OCI-LY7 (cell line): ENCODE results near the gene CD93. TPM values are rescaled to one million over a fixed set of nuclear protein-coding genes. Genes with fewer than 3 reads are reported as not detected.

Experiments
- BruUV-seq: library from RNA; stranded (reverse); fragments of 400-500 nt; replicated peaks from 2 replicates; lab custom pipeline; 2021; lab: Mats Ljungman, UMichigan
- CTCF ChIA-PET: fragments of 300-600 bp; sonication (Branson Sonifier 250); formaldehyde crosslinking; loops from one replicate; lab custom pipeline; 2022; ENCODE audit warnings: antibody characterized with exemption; ENCODE audit not compliant: unreplicated experiment; lab: Charles Lee
- POLR2A ChIA-PET: fragments of 300-600 bp; sonication (Branson Sonifier 250); formaldehyde crosslinking; loops from one replicate; lab custom pipeline; 2022; ENCODE audit warnings: antibody characterized with exemption; lab: Charles Lee
- DNase-seq: peaks from one replicate; pipeline ENCODE4 v3.0.0-alpha.2; 2015; ENCODE audit warnings: low spot score
- H2AFZ ChIP-seq: fragments of 200-600 bp; sonication (generic), shearing (Covaris generic); 2 replicates; pipeline ENCODE4 v1.6.1; 2014; ENCODE audit warnings: mild to moderate bottlenecking, antibody characterized with exemption, low read length, moderate library complexity
- H3K27ac ChIP-seq: fragments of 200-600 bp; sonication (generic); 2 replicates; pipeline ENCODE4 v1.5.1; 2014; ENCODE audit warnings: mixed run types, low read depth, mild to moderate bottlenecking, moderate library complexity, low read length, inconsistent platforms; ENCODE audit not compliant: poor library complexity, severe bottlenecking
- H3K36me3 ChIP-seq: fragments of 200-600 bp; sonication (generic); 2 replicates; pipeline ENCODE4 v1.6.1; 2014; ENCODE audit warnings: mild to moderate bottlenecking, antibody characterized with exemption, low read length, moderate library complexity, mixed read lengths; ENCODE audit not compliant: insufficient read depth
- H3K4me1 ChIP-seq: fragments of 200-600 bp; sonication (generic); 2 replicates; pipeline ENCODE4 v1.5.1; 2014; ENCODE audit warnings: mild to moderate bottlenecking, low read length; ENCODE audit not compliant: insufficient read depth, poor library complexity, severe bottlenecking
- H3K4me2 ChIP-seq: fragments of 200-600 bp; sonication (generic); 2 replicates; pipeline ENCODE4 v1.6.1; 2014; ENCODE audit warnings: mild to moderate bottlenecking, low read length
- H3K4me3 ChIP-seq: fragments of 200-600 bp; sonication (generic); 2 replicates; pipeline ENCODE4 v1.5.1; 2014; ENCODE audit warnings: mild to moderate bottlenecking, low read depth, low read length; ENCODE audit not compliant: poor library complexity, severe bottlenecking
- H3K79me2 ChIP-seq: fragments of 200-600 bp; sonication (generic); 2 replicates; pipeline ENCODE4 v1.6.1; 2016; ENCODE audit warnings: low read depth, mild to moderate bottlenecking, low read length, moderate library complexity, mixed read lengths; ENCODE audit not compliant: insufficient read depth
- H3K9me2 ChIP-seq: fragments of 200-600 bp; sonication (generic); 2 replicates; pipeline ENCODE4 v1.6.1; 2016; ENCODE audit warnings: mild to moderate bottlenecking, low read length, mixed read lengths; ENCODE audit not compliant: insufficient read depth
- H3K9me3 ChIP-seq: fragments of 200-600 bp; sonication (generic); 2 replicates; pipeline ENCODE4 v1.6.1; 2014; ENCODE audit warnings: mild to moderate bottlenecking, mixed run types, low read length, mixed read lengths
- H4K20me1 ChIP-seq: fragments of 200-600 bp; sonication (generic); 2 replicates; pipeline ENCODE4 v1.6.1; 2014; ENCODE audit warnings: mild to moderate bottlenecking, antibody characterized with exemption, low read length, moderate library complexity, mixed read lengths; ENCODE audit not compliant: insufficient read depth
- CTCF ChIP-seq: fragments of 200-600 bp; sonication (generic); conservative IDR thresholded peaks from 2 replicates; pipeline ENCODE4 v1.5.1; 2014; ENCODE audit warnings: mild to moderate bottlenecking, antibody characterized with exemption, low read length, moderate library complexity, mixed read lengths
- EZH2phosphoT487 ChIP-seq: fragments of 200-600 bp; sonication (generic); IDR thresholded peaks from 2 replicates; pipeline ENCODE4 v1.6.1; 2018; ENCODE audit warnings: low read depth, borderline replicate concordance, mild to moderate bottlenecking, mixed run types, antibody characterized with exemption, low read length, moderate library complexity, mixed read lengths
- intact Hi-C: fragments of 100-400 bp; cut with micrococcal nuclease; formaldehyde crosslinking; loops from one replicate; pipeline ENCODE4 v1.10.0; 2022; ENCODE audit not compliant: unreplicated experiment
- total RNA-seq, 2 experiments: library from RNA; depleted of rRNA in 1 of 2; stranded (reverse); fragments of >200 nt in 1 of 2; shearing (Covaris generic) in 1 of 2; gene quantifications; 2 replicates each; pipeline ENCODE4 v1.2.3, GENCODE V29; 2014 to 2022

The CD93 gene
- total RNA-seq, 2 experiments from 2014 or later: not detected

GRCh38 chr20:23108871-23109270, 22.7 kb upstream of the CD93 start:
- CTCF ChIA-PET: no interaction called here

GRCh38 chr20:23107466-23107865, 21.3 kb upstream of the CD93 start:
- H3K9me2 ChIP-seq: no peaks in the 10 kb centered on the region
- CTCF ChIA-PET: no interaction called here
- H3K36me3 ChIP-seq: no peaks in the 10 kb centered on the region
- no peaks in the 10 kb centered on the region for H4K20me1 ChIP-seq
- H3K9me3 ChIP-seq: no peaks in the 10 kb centered on the region
- no peak overlapping the region for H3K27ac ChIP-seq
- H2AFZ ChIP-seq: no peak overlapping the region
- no peaks in the 10 kb centered on the region for H3K4me1 ChIP-seq
- H3K79me2 ChIP-seq: no peaks in the 10 kb centered on the region
- TF ChIP-seq EZH2phosphoT487 (no peak), CTCF (no peak)
- no TSS peak for BruUV-seq
- DNase-seq: no peak
- POLR2A ChIA-PET: no interaction called here
- no peak overlapping the region for H3K4me3 ChIP-seq
- intact Hi-C loops: no loop called here
- H3K4me2 ChIP-seq: no peak overlapping the region

More at GRCh38 chr20:23108871-23109270, 22.7 kb upstream of the CD93 start:
- TF ChIP-seq EZH2phosphoT487 (no peak), CTCF (no peak)
- H3K79me2 ChIP-seq: no peaks in the 10 kb centered on the region
- intact Hi-C loops: no loop called here
- H3K4me3 ChIP-seq: no peak overlapping the region
- H3K4me1 ChIP-seq: no peaks in the 10 kb centered on the region
- POLR2A ChIA-PET: no interaction called here
- H3K9me3 ChIP-seq: no peaks in the 10 kb centered on the region
- no peak for DNase-seq
- H4K20me1 ChIP-seq: no peaks in the 10 kb centered on the region
- H3K4me2 ChIP-seq: no peak overlapping the region
- H3K36me3 ChIP-seq: no peaks in the 10 kb centered on the region
- H2AFZ ChIP-seq: no peak overlapping the region
- no peak overlapping the region for H3K27ac ChIP-seq
- BruUV-seq: no TSS peak
- H3K9me2 ChIP-seq: no peaks in the 10 kb centered on the region

- ChIA-PET POLR2A (interaction anchor here (0.8 kb wide), 1 partner anchor 243 kb away, joined by 3 read pairs; no protein-coding TSS in a partner anchor), CTCF (no interaction called here)
- TF ChIP-seq EZH2phosphoT487: no peak
- H3K4me1 ChIP-seq: no peaks in the 10 kb centered on the region
- no peak overlapping the region for H3K27ac ChIP-seq
- no TSS peak for BruUV-seq
- no peaks in the 10 kb centered on the region for H3K9me2 ChIP-seq
- no peak overlapping the region for H3K4me2 ChIP-seq
- no peaks in the 10 kb centered on the region for H4K20me1 ChIP-seq
- no peaks in the 10 kb centered on the region for H3K36me3 ChIP-seq
- no peaks in the 10 kb centered on the region for H3K79me2 ChIP-seq
- H3K4me3 ChIP-seq: no peak overlapping the region
- H2AFZ ChIP-seq: no peak overlapping the region
- intact Hi-C loops: no loop called here
- DNase-seq: no peak
- no peaks in the 10 kb centered on the region for H3K9me3 ChIP-seq
These were observed 20.2 kb upstream of the CD93 start for GRCh38 chr20:23106271-23106851.
